Suprapubic skin (tissue), 4 donors: ENCODE data around the gene RGS7. TPM values are rescaled to one million over a fixed set of nuclear protein-coding genes. Genes with fewer than 3 reads are reported as not detected.
"Not testable (repeated sequence)": the region's sequence is repeated elsewhere in the genome, so short reads cannot be mapped to it uniquely, and the experiment has no call there.

ENCODE experiments used
- DNase-seq, 2 donors: peaks; one replicate each; pipeline ENCODE4 v3.0.0-alpha.2; 2019; ENCODE audit warnings: low spot score in 2 of 2
- H3K27ac ChIP-seq: fragments of 200-600 bp; sonication (generic); one replicate; pipeline ENCODE4 v1.5.1; 2019
- H3K27me3 ChIP-seq: fragments of 200-600 bp; sonication (generic); one replicate; pipeline ENCODE4 v1.5.1; 2019
- H3K36me3 ChIP-seq: fragments of 200-600 bp; sonication (generic); one replicate; pipeline ENCODE4 v1.5.1; 2019
- H3K4me1 ChIP-seq: fragments of 200-600 bp; sonication (generic); one replicate; pipeline ENCODE4 v1.5.1; 2019
- H3K4me3 ChIP-seq: fragments of 200-600 bp; sonication (generic); one replicate; pipeline ENCODE4 v1.5.1; 2019; ENCODE audit warnings: mild to moderate bottlenecking
- H3K9me3 ChIP-seq: fragments of 200-600 bp; sonication (generic); one replicate; pipeline ENCODE4 v1.5.1; 2019
- CTCF ChIP-seq, 2 donors: fragments of 200-600 bp in 1 of 2; fragments of 450-650 bp in 1 of 2; sonication (generic) in 1 of 2; IDR thresholded peaks; one replicate each; pipeline ENCODE4 v1.5.1; 2016 to 2019; ENCODE audit warnings: antibody characterized with exemption in 2 of 2, mild to moderate bottlenecking in 1 of 2, moderate library complexity in 1 of 2
- EP300 ChIP-seq: sonication (generic); formaldehyde crosslinking; IDR thresholded peaks from one replicate; pipeline ENCODE4 v1.6.1; 2017; ENCODE audit warnings: antibody characterized with exemption
- POLR2A ChIP-seq, 2 donors: fragments of 450-650 bp; IDR thresholded peaks; one replicate each; pipeline ENCODE4 v1.6.1; 2017; ENCODE audit warnings: antibody characterized with exemption in 2 of 2, mild to moderate bottlenecking in 2 of 2, moderate library complexity in 2 of 2
- POLR2AphosphoS5 ChIP-seq, 3 donors: sonication (generic); formaldehyde crosslinking; IDR thresholded peaks; one replicate each; pipeline ENCODE4 v1.6.1; 2017; ENCODE audit warnings: antibody characterized with exemption in 3 of 3
- WGBS: methylation state at CpG from one replicate; pipeline ENCODE4 v1.1.5; 2018; 5-methylcytosine and 5-hydroxymethylcytosine counted together
- total RNA-seq, 4 donors: library from RNA; depleted of rRNA; stranded (reverse); fragments of >200 nt; gene quantifications; one replicate each; pipeline ENCODE4 v1.1.0, GENCODE V29; 2016

RGS7 gene
- total RNA-seq, 4 donors from 2014 or later, result not detected

- peaks cover 3% of the 10 kb centered on the region for H3K9me3 ChIP-seq
- TF ChIP-seq POLR2A (IDR thresholded peaks at IDR 0.05), result no peak
- TF ChIP-seq POLR2AphosphoS5 (IDR thresholded peaks at IDR 0.05), result no peak
- no peak for TF ChIP-seq CTCF (IDR thresholded peaks at IDR 0.05)
- no peak for TF ChIP-seq EP300
- no peak overlapping the region for H3K27ac ChIP-seq
- H3K36me3 ChIP-seq, result no peaks in the 10 kb centered on the region
- no peaks in the 10 kb centered on the region for H3K4me1 ChIP-seq
- DNase-seq, result no peak
- H3K27me3 ChIP-seq, result no peaks in the 10 kb centered on the region
- H3K4me3 ChIP-seq, result no peak overlapping the region
- WGBS, result 78% methylated on average over 3 of the region's 3 CpGs
These were observed 383.1 kb downstream of the RGS7 start for GRCh38 chr1:240973875-240974274.

GRCh38 chr1:240972059-240972458 lies 384.9 kb downstream of the RGS7 start:
- DNase-seq, result not testable (repeated sequence)

DNA sequence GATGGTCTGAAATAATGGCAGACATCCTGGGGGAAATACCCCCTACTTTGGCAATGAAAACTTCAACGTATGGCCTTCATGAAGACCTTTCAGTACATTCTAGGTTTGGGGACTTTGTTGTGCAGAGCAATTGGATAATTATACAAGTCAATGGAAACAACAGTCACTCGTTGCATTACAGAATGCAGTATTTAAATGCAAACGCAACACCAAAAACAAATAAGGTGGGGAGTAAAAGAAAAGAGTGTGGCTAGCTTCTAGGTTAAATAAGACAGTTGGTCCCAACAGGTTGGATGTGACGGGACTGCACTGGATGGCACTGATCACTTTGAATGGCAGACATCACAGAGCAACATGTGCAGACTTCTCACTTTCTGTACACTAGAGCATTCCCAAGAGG lies 386.8 kb downstream of the RGS7 start:
- Histone ChIP-seq H3K9me3 (no peaks in the 10 kb centered on the region), H3K27ac (no peak overlapping the region), H3K4me3 (no peak overlapping the region), H3K4me1 (no peaks in the 10 kb centered on the region), H3K36me3 (no peaks in the 10 kb centered on the region), H3K27me3 (no peaks in the 10 kb centered on the region)
- TF ChIP-seq EP300 (no peak), CTCF (IDR thresholded peaks at IDR 0.05) (no peak), POLR2AphosphoS5 (IDR thresholded peaks at IDR 0.05) (no peak), POLR2A (IDR thresholded peaks at IDR 0.05) (no peak)
- WGBS, result 84% methylated on average over 4 of the region's 4 CpGs
- DNase-seq, result no peak

More at GRCh38 chr1:240972059-240972458, 384.9 kb downstream of the RGS7 start:
- H3K36me3 ChIP-seq, H3K9me3 ChIP-seq, H3K27ac ChIP-seq, H3K4me1 ChIP-seq, H3K27me3 ChIP-seq, H3K4me3 ChIP-seq: not testable (repeated sequence)
- 98% methylated on average over 3 of the region's 4 CpGs for WGBS

DNA sequence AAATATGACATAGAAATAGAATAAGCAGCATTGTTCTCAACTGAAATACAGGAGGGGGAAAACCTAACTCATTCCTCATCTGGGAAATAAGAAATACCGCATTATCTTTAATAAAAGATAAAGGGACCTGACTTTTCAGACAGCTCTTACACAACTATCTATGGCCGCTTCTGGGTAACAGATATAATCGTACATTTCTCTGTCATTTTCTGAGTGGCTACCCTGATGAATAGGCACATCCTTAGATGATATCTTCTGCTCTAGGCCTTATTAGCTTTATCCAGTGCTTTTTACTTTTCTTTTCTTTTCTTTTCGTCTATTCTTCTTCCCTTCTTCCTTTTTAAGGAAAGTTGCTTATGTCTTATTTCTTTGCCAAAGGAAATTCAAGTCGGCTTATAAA lies 388.1 kb downstream of the RGS7 start:
- Histone ChIP-seq H3K36me3 (no peaks in the 10 kb centered on the region), H3K27ac (no peak overlapping the region), H3K27me3 (no peaks in the 10 kb centered on the region), H3K4me1 (no peaks in the 10 kb centered on the region), H3K9me3 (no peaks in the 10 kb centered on the region), H3K4me3 (no peak overlapping the region)
- no peak for DNase-seq
- TF ChIP-seq POLR2A (IDR thresholded peaks at IDR 0.05), result no peak
- no peak for TF ChIP-seq CTCF (IDR thresholded peaks at IDR 0.05)
- no peak for TF ChIP-seq EP300
- TF ChIP-seq POLR2AphosphoS5 (IDR thresholded peaks at IDR 0.05), result no peak
- WGBS, result 85% methylated on average over 5 of the region's 5 CpGs

GRCh38 chr1:240967070-240967724 lies 389.8 kb downstream of the RGS7 start:
- DNase-seq, result no peak
- no peaks in the 10 kb centered on the region for H3K4me1 ChIP-seq
- no peak overlapping the region for H3K4me3 ChIP-seq
- no peak for TF ChIP-seq EP300
- no peak for TF ChIP-seq POLR2A (IDR thresholded peaks at IDR 0.05)
- no peak for TF ChIP-seq CTCF (IDR thresholded peaks at IDR 0.05)
- no peak for TF ChIP-seq POLR2AphosphoS5 (IDR thresholded peaks at IDR 0.05)
- H3K27me3 ChIP-seq, result no peaks in the 10 kb centered on the region
- 91% methylated on average over 10 of the region's 10 CpGs for WGBS
- H3K27ac ChIP-seq, result no peak overlapping the region
- H3K36me3 ChIP-seq, result no peaks in the 10 kb centered on the region
- no peaks in the 10 kb centered on the region for H3K9me3 ChIP-seq
